GM18858 (cell line): ENCODE results near the gene CDK5R1.
A peak's percentile ranks its signal among the peaks of the same experiment; 100 is the strongest.

Experiments used
- ATAC-seq: cut with Tn5 transposase; IDR thresholded peaks from one replicate; pipeline ENCODE4 v1.9.1; 2021; ENCODE audit not compliant: unreplicated experiment

CDK5R1 gene

DNA sequence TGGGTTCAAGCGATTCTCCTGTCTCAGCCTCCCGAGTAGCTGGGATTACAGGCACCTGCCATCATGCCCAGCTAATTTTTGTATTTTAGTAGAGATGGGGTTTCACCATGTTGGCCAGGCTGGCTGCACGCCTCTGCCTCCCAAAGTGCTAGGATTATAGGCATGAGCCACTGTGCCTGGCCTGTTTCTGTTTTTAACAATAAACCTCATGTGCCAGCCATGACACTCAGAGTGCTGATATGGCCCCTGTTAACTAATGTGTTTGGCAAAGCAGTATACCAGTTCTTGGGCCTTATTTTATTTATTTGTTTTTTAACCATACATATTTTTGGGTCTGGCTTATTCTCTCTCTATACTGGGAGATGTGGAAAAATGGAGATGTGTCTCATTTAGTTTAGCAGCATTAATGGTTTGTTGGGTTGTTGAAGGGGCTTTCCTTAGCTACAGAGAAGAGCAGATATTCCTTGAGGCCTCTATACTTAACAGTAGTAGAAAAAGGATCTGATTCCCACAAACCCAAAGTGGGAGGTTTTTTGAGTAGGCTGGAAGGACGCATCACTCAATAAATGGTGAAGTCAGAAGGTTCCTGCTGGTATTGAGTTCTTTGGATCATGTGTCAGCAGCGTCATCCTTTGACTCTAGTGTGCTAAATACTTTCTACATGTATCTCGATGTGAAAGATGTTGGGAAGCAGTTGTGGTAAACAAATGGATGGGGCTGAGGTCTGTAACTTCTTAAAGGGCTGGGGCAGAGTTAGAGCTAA, 16.2 kb upstream of the CDK5R1 start:
- ATAC-seq: no peak

DNA sequence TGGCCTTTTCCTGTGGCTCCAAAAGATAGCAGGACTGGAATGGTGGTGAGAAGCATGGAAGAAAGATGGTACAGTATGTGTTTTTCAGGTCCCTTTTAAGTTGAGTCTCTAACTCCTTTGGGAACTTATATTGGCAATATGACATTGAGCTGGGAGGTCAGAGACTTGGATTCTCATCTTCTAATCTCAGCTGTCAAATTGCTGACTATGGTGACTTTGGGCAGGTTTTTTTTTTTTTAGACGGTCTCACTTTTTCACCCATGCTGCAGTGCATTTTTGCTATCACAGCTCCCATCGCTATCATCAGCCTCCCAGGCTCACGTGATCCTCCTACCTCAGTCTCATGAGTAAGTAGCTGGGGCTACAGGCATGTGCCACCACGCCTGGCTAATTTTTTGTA, 15.1 kb upstream of the CDK5R1 start:
- ATAC-seq: no peak

DNA sequence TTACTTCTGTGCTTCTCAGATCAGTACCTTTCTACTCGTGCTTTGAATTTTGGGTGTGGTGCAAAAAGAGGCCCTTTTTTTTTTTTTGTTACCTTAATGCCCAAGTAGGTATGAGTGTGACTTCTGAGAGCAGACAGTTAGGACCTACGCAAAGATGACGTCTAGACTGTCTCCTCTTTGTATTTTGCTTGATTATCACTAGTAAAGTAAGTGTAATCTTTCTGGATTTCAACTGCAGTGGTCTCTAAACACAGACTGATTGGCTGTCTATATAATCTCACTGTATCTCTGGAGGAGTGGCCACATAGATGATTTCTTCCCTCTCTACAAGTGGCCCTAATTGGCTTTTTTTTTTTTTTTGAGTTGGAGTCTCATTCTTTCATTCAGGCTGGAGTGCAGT, 11.5 kb upstream of the CDK5R1 start:
- no peak for ATAC-seq

DNA sequence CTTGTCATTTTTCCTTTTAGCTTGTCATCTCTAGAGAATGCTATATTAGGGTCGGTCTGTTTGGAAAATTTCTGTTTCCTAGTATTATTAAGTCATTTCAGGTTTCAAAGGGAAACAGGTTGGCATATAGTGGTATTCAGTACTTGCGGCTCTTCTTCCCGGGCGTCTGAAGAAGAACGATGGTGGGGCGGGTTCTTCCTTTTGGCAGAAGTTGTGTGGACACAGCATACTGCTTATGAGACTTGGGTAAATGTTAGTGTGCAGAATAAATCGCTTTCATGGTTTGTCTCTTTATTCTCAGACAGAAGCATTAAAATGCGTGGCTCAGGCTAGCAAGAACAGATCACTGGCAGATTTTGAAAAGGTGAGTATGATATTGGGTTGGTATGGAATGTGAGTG, 9.6 kb upstream of the CDK5R1 start:
- ATAC-seq: no peak

DNA sequence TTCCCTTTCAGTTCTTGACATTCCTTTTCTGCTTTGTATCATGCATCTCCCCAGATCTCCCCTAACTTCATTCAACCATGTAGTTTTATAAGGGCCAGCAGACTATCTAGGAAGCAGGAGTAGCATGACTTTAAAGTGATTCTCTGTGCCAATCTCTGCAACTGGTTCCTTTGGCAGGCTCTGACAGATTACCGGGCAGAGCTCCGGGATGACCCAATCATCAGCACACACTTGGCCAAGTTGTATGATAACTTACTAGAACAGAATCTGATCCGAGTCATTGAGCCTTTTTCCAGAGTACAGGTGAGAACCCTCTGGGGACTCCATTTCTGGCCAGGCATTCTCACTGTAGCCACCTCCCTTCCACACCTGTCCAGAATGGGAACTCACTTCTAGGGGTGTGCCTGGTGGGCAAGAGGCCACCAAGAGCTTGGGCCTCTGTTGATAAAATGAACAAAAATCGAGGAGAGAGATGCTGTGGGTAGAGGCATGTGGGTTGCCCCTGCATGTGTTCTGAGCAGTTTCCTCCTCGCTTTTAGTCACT, 7.6 kb upstream of the CDK5R1 start:
- no peak for ATAC-seq

DNA sequence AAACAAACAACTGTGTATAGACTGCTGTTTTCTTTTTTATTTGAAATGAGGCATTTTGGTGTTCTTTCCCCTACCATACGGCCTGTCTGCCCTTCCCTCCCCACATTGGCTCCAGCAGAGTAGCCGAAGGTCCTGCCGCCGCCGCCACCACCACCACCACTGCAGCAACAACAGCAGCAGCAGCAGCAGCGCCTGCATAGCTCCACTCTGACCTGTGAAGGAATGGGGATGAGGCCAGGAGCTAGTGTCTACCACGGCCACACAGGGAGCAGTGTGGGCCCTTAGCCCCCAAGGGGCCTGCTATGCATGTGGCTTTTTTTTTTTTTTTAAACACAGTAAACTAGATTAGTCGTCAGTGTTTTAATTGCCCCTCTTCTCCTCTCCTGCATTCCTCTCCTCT, 5.6 kb upstream of the CDK5R1 start:
- no peak for ATAC-seq

DNA sequence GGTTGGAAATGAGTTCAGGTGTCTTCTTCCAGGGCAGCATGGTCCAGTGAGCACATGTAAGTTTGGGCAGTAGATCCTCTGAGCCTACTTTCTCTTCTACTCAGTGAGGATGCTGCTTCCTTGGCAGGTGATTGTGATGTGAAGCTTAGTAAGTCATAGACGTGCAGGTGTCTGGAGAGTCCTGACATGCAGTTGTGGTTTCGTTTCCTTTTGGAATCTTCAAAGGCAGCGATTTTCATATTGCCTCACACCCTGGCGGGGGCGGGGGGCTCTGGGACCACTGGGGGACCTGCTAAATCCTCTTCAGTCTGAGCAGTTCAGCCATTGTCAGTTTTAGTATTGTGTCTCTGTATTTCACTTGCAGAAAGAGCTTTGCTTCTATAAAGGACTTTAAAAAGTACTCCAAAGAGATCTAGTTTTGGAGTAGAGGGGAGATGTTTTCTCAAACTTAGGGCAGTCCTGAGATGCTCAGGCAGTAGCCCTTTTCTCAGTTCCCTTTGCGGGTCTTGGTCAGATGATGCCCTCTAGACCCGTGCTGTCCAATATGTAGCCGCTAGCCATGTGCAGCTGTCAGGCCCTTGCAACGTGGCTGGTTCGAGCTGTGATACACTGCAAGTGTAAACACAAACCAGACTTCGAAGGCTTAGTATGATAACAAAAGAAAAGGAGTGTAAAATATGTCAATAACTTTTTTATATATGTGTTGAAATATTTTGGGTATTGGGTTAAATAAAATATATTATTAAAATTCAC, 4.0 kb upstream of the CDK5R1 start:
- ATAC-seq: no peak

DNA sequence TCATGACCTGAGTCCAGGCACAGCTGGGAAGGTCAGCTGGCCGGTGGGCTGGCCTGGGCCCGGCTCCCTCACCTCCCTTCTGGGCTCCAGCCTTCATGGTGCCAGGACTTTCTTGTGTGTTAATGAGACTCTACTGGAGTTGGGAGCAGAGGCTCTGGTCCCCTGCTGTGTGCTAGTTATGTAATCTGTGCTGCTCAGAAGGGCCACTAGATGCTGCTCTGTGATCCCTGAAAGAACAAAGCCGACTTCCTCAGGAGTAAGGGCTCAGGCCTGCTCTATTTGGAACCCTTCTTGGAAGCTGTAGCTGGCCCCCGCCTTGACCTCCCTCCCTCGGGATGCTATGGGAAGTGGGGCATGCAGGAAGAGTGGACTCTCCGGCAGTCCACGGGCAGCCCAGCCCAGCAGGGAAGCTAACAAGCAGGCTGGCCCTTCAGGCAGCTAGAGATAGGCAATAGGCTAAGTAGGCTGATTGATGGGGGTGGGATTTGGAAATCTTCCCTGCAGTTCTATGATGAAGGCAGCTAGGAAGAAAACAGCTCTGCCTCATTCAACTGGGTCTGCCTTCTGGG, 3.3 kb upstream of the CDK5R1 start:
- ATAC-seq: no peak

DNA sequence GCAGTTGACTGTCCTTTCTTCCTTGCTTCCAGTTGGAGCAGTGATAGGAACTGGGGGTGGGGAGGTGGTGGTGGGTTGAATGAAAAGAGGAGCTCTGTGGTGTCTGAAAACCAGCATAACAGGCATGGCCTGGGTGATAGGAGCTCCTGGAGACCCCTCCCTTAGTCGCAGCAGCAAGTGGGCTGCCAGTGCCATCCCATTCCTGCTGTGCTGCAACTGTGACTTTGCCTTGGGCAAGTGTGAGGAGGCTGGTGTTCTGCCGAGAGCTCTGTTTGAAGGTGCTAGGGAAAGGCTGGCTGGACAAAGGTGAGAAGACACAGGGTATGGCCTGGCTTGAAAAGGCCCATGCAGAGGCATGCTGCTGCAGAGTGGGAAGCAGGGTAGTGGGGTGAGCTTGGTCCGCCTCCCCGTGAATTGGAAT, 2.7 kb upstream of the CDK5R1 start:
- no peak for ATAC-seq

DNA sequence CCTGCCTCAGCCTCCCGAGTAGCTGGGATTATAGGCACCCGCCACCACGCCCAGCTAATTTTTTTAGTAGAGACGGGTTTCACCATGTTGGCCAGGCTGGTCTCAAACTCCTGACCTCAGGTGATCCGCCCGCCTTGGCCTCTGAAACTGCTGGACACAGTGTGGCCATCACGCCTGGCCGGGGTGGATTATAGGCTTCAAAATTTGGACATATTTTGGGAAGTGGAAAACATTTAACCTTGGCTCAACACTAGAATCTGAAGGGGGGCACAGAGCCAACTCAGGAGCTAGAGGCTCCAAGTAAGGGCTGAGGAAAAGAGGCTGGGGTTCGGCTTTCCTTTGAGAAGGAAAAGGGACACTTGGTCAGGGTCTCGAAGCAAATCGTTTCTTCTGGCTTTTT, 2.2 kb upstream of the CDK5R1 start:
- ATAC-seq: no peak

DNA sequence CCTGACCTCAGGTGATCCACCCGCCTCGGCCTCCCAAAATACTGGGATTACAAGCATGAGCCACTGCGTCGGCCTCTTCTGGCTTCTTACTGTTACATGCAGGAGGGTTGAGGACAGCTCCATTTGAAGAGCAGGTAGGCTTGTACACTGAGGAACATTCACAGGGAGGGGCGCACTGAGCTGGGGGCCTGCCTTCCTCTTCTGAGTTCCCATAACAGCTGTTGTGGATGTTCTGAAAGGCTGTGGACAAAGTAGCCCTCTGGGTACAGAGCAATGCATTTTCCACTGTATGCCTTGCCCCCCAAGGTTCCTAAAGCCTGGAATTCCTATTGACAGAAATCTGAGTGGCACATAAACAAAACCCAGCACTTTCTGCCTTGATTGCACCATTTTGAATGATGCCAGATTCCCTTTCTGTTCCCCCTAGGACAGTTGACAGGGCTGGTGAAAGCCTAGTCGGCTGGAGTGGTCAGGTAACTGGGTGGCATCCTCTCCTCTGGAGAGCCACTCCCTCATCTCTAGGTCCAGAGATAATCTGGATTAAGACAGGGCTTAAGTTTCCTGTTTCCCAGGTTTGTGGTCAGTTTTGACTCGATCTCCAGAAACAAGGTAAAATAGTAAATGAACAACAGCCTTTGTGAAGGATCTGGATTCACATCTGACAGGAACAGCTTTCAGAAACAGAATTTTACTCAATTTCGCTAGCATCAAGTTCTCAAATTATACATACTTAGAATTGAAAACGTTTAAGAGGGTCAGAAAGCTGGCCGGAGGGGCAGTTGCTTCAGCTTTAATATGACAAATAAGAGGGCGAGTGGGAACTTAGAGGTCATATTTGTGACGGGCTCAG, 1.3 kb upstream of the CDK5R1 start:
- no peak for ATAC-seq

DNA sequence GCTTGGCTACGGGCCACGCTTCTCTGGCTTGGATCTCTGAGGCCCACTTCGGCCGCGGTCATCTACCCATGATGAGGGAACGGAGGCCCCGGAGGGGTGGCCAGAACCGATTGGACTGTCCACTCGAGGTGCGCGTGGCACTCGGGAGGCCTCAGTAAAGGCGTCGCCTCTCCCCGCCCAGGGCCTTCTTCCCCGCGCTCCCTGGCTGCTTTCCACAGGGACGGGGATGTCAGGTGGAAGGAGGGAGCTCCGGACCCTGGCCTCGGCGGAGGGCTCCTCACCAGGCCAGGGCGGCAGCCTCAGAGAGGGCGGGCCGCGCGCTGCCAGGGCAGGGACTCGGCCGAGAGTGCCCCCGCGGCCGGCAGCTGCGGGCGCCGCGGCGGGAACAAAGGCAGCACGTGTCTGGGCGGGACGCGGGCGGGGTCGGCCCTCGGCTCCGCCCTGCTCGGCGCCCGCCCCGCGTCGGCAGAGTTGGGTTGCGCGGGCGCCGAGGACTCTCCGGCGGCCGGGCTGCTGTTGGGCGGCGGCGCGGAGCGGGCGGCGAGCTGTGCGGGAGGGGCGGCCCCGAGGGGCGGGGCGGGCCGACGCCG, 587 bp upstream of the CDK5R1 start:
- ATAC-seq: peak; percentile 36

DNA sequence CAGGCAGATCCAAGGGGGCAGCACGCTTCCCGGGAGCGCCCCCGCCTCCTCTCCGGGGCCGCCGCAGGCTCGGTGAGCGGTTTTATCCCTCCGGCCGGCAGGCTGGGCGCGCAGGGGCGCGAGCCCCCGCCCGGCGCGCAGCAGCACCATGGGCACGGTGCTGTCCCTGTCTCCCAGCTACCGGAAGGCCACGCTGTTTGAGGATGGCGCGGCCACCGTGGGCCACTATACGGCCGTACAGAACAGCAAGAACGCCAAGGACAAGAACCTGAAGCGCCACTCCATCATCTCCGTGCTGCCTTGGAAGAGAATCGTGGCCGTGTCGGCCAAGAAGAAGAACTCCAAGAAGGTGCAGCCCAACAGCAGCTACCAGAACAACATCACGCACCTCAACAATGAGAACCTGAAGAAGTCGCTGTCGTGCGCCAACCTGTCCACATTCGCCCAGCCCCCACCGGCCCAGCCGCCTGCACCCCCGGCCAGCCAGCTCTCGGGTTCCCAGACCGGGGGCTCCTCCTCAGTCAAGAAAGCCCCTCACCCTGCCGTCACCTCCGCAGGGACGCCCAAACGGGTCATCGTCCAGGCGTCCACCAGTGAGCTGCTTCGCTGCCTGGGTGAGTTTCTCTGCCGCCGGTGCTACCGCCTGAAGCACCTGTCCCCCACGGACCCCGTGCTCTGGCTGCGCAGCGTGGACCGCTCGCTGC, 832 bp downstream of the CDK5R1 start:
- ATAC-seq: no peak

DNA sequence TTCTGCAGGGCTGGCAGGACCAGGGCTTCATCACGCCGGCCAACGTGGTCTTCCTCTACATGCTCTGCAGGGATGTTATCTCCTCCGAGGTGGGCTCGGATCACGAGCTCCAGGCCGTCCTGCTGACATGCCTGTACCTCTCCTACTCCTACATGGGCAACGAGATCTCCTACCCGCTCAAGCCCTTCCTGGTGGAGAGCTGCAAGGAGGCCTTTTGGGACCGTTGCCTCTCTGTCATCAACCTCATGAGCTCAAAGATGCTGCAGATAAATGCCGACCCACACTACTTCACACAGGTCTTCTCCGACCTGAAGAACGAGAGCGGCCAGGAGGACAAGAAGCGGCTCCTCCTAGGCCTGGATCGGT, 1.4 kb downstream of the CDK5R1 start:
- no peak for ATAC-seq

DNA sequence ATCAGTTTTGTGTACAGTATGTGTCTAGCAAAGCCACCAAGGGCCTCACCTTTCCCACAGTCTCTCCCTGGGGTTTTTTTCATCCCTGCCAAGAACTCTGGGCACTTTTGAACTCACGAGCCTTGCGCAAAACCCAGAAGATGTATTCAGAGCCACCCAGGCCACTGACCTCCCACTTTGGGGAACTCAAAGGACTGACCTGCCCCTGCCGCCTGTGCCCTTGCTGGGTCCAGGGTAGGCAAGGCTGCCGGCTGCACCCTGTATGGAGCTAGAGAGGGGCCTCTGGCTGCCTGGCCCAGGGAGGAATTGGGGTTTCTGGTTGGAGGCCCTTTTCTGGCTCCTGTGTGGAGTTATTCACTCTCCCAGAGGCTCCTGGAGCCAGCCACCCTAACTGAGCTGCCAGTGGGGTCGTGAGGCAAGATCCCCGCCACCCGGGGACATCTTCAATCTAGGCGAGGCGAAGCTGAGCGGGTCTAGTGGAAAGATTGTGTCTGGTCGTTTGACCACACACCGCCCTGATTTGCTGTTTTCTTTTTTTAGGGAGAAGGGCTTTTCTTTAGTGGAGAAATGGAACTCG, 1.9 kb downstream of the CDK5R1 start:
- no peak for ATAC-seq

DNA sequence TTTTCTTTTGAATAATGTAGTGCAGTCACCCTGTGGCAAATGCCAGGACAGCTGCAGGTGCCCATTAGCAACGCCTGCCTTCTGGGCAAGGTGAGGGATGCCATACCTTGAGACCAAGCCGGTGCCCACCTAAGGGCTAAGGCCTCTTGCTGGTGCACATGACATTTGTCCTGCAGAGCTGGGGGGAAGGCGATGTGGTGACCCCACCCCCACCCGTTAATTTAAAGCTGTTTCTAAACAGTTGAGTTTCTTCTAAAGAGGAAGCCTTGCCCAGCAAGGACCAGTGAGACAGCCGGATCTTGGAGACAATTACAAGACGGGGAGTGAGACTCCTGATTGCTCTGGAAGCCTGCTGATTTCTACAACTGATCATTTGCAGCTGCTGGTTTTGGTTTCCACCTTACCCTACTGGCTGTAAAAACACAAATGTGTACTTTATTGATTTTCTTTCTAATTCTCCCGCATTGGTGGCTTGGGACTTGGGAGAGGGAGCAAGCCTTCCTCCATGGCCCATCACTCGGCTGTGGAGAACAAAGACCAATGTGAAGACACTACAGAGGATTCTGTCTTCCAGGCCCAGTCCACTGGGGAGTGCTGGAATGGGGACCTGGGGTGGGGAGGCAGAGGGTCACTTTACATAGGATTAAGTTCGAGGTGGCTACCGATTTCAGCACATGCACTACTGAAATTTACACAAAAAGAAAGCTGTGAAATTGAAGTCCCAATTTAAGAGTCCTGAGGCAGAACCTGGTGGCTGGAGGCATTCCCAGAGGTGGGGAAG, 2.7 kb downstream of the CDK5R1 start:
- no peak for ATAC-seq

DNA sequence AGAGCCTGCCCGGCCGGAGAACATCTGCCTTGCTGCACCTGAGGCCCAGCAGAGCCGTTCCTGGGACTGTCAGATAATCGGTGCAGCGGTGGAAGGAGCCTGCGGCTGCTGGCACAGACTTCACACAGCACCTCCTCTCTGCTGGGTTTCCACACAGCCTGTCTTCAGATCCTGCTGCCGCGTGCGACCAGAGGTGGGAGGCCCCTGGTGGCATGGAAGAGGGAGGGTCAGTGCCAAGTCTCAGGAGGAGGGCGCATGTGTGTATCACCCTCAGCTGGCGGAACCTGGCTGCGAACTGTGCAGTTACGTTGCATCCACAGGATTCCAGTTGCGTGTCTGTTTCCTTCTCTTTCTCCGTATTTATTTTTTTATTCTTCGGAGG, 3.3 kb downstream of the CDK5R1 start:
- no peak for ATAC-seq

DNA sequence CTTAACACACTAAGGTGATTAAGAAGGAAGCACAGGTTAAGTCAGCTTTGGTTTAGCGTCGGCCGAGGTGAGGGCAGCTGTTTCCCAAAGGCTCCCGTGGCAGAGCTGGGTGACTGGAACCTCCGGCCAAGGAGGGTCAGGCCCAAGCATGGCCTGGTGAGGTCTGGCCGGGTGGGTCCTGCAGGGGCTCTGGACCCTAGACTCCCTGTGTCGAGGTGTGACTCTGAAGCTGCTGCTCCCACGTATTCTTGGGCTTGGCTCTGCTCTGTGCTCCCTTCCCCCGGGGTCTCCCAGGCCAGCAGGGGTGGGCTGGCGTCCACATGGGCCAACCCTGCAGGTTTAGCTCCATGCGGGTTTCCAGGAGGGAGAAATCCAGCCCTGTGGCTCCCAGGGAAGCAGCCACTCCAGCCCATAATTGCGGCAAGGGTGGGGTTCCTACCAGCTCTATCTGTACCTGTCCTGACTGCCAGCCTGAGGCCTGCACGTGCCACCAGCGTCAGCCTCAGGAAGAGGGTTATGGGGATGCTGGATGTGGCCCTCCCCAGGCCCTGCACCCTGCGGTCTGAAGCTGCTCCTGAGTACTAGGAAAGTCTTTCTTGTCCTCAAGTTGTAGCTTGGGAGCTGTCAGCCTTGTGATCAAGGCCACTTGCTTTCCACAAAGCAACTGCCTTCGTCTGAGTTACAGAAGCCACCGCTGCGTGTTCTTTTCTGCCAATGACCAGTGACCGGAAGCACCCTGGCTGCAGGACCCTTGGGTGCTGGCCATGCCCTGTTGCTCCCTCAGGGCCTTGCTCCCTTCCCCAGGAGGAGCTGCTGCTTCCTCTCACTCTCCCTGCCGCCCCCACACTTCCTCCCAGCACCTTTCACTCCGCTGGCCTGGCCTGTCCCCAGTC, 4.8 kb downstream of the CDK5R1 start:
- ATAC-seq: no peak
